EL (cell line): Measurements from ENCODE around the gene NXF2.
"Not testable (repeated sequence)": the region's sequence is repeated elsewhere in the genome, so short reads cannot be mapped to it uniquely, and the experiment has no call there.

Experiments
- DNase-seq: peaks from one replicate; pipeline ENCODE4 v3.0.0-alpha.2; 2016

The NXF2 gene

GRCh38 chrX:102246893-102247292 is at the start of gene NXF2:
TSS of gene NXF2 (plus strand) at chrX:102247167. CDS start at chrX:102307079, 59,912 bp downstream.
- not testable (repeated sequence) for DNase-seq

DNA sequence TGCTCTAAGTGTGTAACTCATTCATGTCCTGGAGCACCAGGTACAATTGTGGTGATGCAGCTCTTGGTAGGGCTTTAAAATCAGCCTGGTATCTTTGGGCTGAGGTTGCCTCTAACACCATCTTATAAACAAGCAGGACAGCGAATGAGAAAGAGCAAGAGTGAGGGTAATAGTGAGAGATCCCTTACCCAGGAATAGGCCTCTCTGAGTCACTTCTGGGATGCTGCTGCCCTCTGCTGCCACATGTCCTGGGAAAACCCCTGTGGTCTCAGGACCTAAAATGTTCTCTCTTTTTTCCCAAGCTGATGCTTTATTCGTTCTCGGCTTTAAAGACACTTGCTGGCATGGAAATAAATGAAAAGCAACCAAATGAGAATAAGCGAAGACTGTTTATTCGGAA is 39.0 kb upstream of the NXF2 start:
- DNase-seq: not testable (repeated sequence)

DNA sequence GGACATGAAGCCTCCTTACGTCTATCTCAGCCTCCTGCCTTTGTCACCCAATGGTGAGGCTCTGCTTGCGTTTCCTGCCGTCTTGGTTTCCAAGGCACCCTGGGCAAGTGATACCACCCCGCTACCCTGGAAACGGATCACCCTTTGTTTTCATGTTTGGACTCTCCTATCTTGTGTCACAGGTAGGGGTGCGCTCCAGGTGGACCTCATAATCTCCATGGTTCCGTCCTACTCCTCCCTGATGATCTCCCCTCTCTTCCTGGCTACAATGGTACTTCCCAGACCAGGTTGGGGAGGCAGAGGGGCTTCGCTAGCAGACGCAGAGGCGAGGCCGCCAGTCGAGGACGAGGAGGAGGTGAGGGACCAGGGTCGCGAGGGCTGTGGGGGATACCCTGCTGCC is 32.0 kb upstream of the NXF2 start, which contains the start of gene TCP11X1:
TCP11X1 (plus strand) TSS at position 316 of the 400 bp plus-strand sequence.
- DNase-seq: not testable (repeated sequence)

DNA sequence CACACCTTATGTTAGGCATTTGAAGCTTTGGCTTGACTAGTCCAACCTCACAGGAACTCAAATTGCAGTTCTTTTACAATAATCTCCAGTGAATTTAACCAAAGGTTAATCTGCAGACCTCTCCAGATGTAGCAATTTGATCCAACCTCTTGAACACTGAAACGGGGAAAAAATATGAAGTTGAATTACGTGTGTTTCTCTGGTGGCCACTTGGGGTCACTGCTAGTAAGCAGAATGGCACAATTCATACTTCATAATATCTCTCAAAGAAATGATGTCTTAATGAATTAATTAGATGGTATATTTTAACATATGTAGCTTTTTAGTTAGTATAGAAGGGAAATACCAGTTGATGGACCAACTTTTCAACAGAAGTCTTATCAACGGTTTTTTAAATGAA is 30.5 kb upstream of the NXF2 start:
- DNase-seq: not testable (repeated sequence)

DNA sequence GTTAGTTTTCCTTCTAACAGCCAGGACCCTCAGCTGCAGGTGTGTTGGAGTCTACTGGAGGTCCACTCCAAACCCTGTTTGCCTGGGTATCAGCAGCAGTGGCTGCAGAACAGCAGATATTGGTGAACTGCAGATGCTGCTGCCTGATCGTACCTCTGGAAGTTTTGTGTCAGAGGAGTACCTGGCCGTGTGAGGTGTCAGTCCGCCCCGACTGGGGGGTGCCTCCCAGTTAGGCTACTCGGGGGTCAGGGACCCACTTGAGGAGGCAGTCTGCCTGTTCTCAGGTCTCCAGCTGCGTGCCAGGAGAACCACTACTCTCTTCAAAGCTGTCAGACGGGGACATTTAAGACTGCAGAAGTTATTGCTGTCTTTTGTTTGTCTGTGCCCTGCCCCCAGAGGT is 11.3 kb upstream of the NXF2 start:
- DNase-seq: not testable (repeated sequence)

- DNase-seq: not testable (repeated sequence)
These were observed 6.7 kb upstream of the NXF2 start for GRCh38 chrX:102240265-102240664.

DNA sequence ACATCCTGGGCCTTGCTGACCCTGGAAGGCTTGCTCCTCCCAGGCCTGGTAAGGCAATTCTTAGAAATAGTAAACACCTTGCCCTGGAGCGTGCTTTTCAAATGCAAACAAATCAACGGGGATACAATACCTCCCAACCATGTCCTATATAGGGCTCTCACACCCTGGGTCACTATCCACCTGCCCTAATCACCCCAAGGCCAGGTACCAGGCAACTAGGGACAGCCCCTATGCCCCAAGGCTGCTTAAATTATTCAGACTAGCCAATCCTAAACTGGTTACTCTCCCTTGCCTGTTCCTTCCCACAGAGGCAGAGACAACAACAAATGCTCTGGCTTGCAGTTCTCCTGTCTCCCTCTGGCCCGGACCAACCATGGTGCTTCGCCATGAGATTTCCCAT is 25.3 kb downstream of the NXF2 start:
- DNase-seq: not testable (repeated sequence)

GRCh38 chrX:102338162-102338561 is 91.2 kb downstream of the NXF2 start:
- no peak for DNase-seq

GRCh38 chrX:102339312-102340298 is 92.6 kb downstream of the NXF2 start:
- DNase-seq: no peak

- DNase-seq: no peak
These were observed 94.9 kb downstream of the NXF2 start for GRCh38 chrX:102341867-102342266.

- peak; percentile 42 for DNase-seq
These were observed 98.9 kb downstream of the NXF2 start for GRCh38 chrX:102345916-102346315.
